SK-N-SH treated with all-trans-retinoic acid at 6 μM for 48 hours (cell line): ENCODE results near the gene GJA4.

Experiments
- ATAC-seq: fragments of 200-7000 bp; cut with Tn5 transposase; 3 replicates; pipeline ENCODE4 v1.9.1; 2020; ENCODE audit warnings: mild to moderate bottlenecking, moderate library complexity
- ARNTL ChIP-seq: fragments of 450-650 bp; formaldehyde crosslinking; IDR thresholded peaks from 2 replicates; pipeline ENCODE4 v1.5.0; 2020; ENCODE audit warnings: low read depth, mild to moderate bottlenecking, moderate library complexity, borderline replicate concordance
- BACH2 ChIP-seq: fragments of 250-450 bp; sonication (Bioruptor Pico); IDR thresholded peaks from 2 replicates; pipeline ENCODE4 v1.9.0; 2021; ENCODE audit warnings: mild to moderate bottlenecking, borderline replicate concordance
- CSDC2 ChIP-seq: fragments of 250-450 bp; sonication (Bioruptor Pico); IDR thresholded peaks from 2 replicates; pipeline ENCODE4 v1.5.0; 2020; ENCODE audit warnings: mild to moderate bottlenecking, moderate library complexity
- ESRRG ChIP-seq: fragments of 250-450 bp; sonication (Bioruptor Pico); IDR thresholded peaks from 2 replicates; pipeline ENCODE4 v1.6.1; 2021; ENCODE audit warnings: mild to moderate bottlenecking
- GLIS3 ChIP-seq: fragments of 250-450 bp; sonication (Bioruptor Pico); IDR thresholded peaks from 2 replicates; pipeline ENCODE4 v1.5.0; 2020; ENCODE audit warnings: mild to moderate bottlenecking, moderate library complexity
- ISL1 ChIP-seq: fragments of 250-450 bp; sonication (Bioruptor Pico); IDR thresholded peaks from 2 replicates; pipeline ENCODE4 v2.1.2; 2022; ENCODE audit warnings: mild to moderate bottlenecking, moderate library complexity
- OSR1 ChIP-seq: fragments of 250-450 bp; sonication (Bioruptor Pico); IDR thresholded peaks from 2 replicates; pipeline ENCODE4 v1.8.0; 2022; ENCODE audit warnings: moderate library complexity, mild to moderate bottlenecking, inconsistent platforms
- POU6F1 ChIP-seq: fragments of 250-450 bp; sonication (Bioruptor Pico); IDR thresholded peaks from 2 replicates; pipeline ENCODE4 v1.8.0; 2021; ENCODE audit warnings: low read depth, mild to moderate bottlenecking, moderate library complexity, borderline replicate concordance
- PPARA ChIP-seq: fragments of 250-450 bp; sonication (Bioruptor Pico); IDR thresholded peaks from 2 replicates; pipeline ENCODE4 v1.5.0; 2020; ENCODE audit warnings: mild to moderate bottlenecking, borderline replicate concordance
- RARB ChIP-seq: fragments of 250-450 bp; sonication (Bioruptor Pico); IDR thresholded peaks from 2 replicates; pipeline ENCODE4 v1.8.0; 2021; ENCODE audit warnings: mild to moderate bottlenecking, moderate library complexity
- TCF4 ChIP-seq: fragments of 250-450 bp; sonication (Bioruptor Pico); IDR thresholded peaks from 2 replicates; pipeline ENCODE4 v1.8.0; 2021; ENCODE audit warnings: mild to moderate bottlenecking, moderate library complexity, borderline replicate concordance
- TOX ChIP-seq: fragments of 250-450 bp; sonication (Bioruptor Pico); IDR thresholded peaks from 2 replicates; pipeline ENCODE4 v1.8.0; 2021; ENCODE audit warnings: mild to moderate bottlenecking, moderate library complexity, borderline replicate concordance
- ZC3H10 ChIP-seq: fragments of 250-450 bp; sonication (Bioruptor Pico); IDR thresholded peaks from 2 replicates; pipeline ENCODE4 v1.5.1; 2021; ENCODE audit warnings: mild to moderate bottlenecking, moderate library complexity
- ZFP3 ChIP-seq: fragments of 250-450 bp; sonication (Bioruptor Pico); IDR thresholded peaks from 2 replicates; pipeline ENCODE4 v1.5.0; 2020; ENCODE audit warnings: mild to moderate bottlenecking, moderate library complexity
- ZFP30 ChIP-seq: fragments of 450-650 bp; formaldehyde crosslinking; IDR thresholded peaks from 2 replicates; pipeline ENCODE4 v1.5.0; 2022; ENCODE audit warnings: mild to moderate bottlenecking, moderate library complexity
- ZNF565 ChIP-seq: fragments of 450-650 bp; formaldehyde crosslinking; conservative IDR thresholded peaks from 2 replicates; pipeline ENCODE4 v1.5.0; 2020; ENCODE audit warnings: low read depth, mild to moderate bottlenecking, moderate library complexity
- ZNF70 ChIP-seq: fragments of 450-650 bp; formaldehyde crosslinking; IDR thresholded peaks from 2 replicates; pipeline ENCODE4 v1.5.0; 2020; ENCODE audit warnings: mild to moderate bottlenecking, moderate library complexity
- ZNF8 ChIP-seq: fragments of 450-650 bp; formaldehyde crosslinking; IDR thresholded peaks from 2 replicates; pipeline ENCODE4 v1.5.0; 2020; ENCODE audit warnings: mild to moderate bottlenecking, moderate library complexity
- TF ChIP-seq, protein P1 (sequence below): fragments of 250-450 bp; sonication (Bioruptor Pico); IDR thresholded peaks from 2 replicates; pipeline ENCODE4 v1.8.0; 2020; ENCODE audit warnings: mild to moderate bottlenecking, moderate library complexity, borderline replicate concordance
- TF ChIP-seq, protein P2 (sequence below): fragments of 250-450 bp; sonication (Bioruptor Pico); IDR thresholded peaks from 2 replicates; pipeline ENCODE4 v1.5.1; 2021; ENCODE audit warnings: mild to moderate bottlenecking, moderate library complexity
- TF ChIP-seq, protein P3 (sequence below): fragments of 250-450 bp; sonication (Bioruptor Pico); IDR thresholded peaks from 2 replicates; pipeline ENCODE4 v1.5.0; 2020; ENCODE audit warnings: mild to moderate bottlenecking, moderate library complexity

GJA4 gene

DNA sequence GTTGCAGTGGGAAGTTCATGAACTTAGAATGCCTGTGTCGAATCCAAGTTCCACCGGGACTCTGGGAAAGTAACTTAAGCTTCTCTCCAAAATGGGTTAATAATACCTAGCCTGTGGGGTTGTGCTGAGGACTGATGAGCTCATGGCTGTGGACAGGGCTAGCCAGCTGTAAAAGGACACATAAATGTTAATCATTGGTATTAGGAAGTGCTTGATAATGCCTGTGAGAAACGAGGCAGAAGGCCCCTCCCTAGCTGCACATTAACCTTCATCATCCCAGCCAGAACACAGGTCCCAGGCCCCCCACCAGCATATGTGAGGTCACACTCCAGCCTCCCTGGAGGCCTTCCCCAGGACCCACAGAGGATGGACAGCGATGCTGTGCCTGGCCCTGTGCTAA lies 34.0 kb upstream of the GJA4 start (continued):
- TF ChIP-seq, protein P1, sequence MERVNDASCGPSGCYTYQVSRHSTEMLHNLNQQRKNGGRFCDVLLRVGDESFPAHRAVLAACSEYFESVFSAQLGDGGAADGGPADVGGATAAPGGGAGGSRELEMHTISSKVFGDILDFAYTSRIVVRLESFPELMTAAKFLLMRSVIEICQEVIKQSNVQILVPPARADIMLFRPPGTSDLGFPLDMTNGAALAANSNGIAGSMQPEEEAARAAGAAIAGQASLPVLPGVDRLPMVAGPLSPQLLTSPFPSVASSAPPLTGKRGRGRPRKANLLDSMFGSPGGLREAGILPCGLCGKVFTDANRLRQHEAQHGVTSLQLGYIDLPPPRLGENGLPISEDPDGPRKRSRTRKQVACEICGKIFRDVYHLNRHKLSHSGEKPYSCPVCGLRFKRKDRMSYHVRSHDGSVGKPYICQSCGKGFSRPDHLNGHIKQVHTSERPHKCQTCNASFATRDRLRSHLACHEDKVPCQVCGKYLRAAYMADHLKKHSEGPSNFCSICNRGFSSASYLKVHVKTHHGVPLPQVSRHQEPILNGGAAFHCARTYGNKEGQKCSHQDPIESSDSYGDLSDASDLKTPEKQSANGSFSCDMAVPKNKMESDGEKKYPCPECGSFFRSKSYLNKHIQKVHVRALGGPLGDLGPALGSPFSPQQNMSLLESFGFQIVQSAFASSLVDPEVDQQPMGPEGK (CRISPR knock-in tag), result no peak
- TF ChIP-seq, protein P2, sequence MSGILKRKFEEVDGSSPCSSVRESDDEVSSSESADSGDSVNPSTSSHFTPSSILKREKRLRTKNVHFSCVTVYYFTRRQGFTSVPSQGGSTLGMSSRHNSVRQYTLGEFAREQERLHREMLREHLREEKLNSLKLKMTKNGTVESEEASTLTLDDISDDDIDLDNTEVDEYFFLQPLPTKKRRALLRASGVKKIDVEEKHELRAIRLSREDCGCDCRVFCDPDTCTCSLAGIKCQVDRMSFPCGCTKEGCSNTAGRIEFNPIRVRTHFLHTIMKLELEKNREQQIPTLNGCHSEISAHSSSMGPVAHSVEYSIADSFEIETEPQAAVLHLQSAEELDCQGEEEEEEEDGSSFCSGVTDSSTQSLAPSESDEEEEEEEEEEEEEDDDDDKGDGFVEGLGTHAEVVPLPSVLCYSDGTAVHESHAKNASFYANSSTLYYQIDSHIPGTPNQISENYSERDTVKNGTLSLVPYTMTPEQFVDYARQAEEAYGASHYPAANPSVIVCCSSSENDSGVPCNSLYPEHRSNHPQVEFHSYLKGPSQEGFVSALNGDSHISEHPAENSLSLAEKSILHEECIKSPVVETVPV, result no peak
- TF ChIP-seq RARB (CRISPR knock-in tag), result no peak

DNA sequence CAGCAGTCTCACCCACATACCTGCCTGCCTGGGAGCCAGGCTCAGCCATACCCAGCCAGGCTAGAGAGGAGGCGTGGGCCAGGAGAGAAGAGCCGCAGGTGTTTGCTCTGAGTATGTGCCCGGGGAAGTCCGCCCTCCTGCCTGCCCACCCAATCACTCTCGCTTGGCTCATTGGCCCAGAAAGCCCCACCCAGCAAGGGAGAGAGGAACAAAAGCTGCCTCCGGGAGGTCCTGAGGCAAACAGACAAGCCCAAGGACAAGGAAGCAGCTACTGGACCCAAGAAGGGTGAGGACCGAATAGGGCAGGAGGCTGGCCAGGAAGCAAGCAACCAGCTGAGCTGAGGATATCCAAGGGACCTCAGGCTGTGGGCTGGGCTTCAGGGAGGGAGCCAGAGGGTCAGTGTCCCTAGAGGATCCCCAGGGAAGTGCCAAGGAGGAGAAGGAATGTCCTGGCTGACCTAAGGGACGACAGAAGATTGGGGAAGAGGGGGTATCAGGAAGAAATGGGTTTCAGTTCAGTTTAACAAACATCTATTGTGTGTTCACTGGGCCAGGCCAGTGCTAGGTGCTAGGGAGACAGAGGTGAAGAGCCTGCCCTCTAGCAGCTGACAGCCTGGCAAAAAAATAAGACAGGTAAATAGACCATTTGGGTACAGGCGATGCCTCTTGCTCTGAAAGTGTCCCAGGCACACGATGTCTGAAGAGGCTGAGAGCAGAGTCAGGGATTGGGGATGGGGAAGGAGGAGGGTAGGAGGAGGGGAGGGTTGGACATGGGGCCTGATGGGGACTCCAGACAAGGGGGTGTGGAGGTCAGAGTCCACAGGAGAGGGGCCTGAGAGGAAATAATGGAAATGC lies 33.1 kb upstream of the GJA4 start, which contains the start of gene GJB4:
Gene GJB4, plus strand, starts transcription at position 238 of the 855 bp plus-strand sequence. CDS start 1,515 bp downstream, outside the sequence.
- no peak for ATAC-seq
- no peak for TF ChIP-seq ZC3H10 (CRISPR knock-in tag)
- TF ChIP-seq OSR1 (CRISPR knock-in tag), result no peak
- TF ChIP-seq ARNTL (CRISPR knock-in tag), result no peak
- TF ChIP-seq ESRRG, result no peak
- no peak for TF ChIP-seq CSDC2 (CRISPR knock-in tag)
- TF ChIP-seq, protein P3, sequence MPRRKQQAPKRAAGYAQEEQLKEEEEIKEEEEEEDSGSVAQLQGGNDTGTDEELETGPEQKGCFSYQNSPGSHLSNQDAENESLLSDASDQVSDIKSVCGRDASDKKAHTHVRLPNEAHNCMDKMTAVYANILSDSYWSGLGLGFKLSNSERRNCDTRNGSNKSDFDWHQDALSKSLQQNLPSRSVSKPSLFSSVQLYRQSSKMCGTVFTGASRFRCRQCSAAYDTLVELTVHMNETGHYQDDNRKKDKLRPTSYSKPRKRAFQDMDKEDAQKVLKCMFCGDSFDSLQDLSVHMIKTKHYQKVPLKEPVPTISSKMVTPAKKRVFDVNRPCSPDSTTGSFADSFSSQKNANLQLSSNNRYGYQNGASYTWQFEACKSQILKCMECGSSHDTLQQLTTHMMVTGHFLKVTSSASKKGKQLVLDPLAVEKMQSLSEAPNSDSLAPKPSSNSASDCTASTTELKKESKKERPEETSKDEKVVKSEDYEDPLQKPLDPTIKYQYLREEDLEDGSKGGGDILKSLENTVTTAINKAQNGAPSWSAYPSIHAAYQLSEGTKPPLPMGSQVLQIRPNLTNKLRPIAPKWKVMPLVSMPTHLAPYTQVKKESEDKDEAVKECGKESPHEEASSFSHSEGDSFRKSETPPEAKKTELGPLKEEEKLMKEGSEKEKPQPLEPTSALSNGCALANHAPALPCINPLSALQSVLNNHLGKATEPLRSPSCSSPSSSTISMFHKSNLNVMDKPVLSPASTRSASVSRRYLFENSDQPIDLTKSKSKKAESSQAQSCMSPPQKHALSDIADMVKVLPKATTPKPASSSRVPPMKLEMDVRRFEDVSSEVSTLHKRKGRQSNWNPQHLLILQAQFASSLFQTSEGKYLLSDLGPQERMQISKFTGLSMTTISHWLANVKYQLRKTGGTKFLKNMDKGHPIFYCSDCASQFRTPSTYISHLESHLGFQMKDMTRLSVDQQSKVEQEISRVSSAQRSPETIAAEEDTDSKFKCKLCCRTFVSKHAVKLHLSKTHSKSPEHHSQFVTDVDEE (CRISPR knock-in tag), result no peak
- TF ChIP-seq RARB (CRISPR knock-in tag), result no peak
- TF ChIP-seq POU6F1 (CRISPR knock-in tag), result no peak

DNA sequence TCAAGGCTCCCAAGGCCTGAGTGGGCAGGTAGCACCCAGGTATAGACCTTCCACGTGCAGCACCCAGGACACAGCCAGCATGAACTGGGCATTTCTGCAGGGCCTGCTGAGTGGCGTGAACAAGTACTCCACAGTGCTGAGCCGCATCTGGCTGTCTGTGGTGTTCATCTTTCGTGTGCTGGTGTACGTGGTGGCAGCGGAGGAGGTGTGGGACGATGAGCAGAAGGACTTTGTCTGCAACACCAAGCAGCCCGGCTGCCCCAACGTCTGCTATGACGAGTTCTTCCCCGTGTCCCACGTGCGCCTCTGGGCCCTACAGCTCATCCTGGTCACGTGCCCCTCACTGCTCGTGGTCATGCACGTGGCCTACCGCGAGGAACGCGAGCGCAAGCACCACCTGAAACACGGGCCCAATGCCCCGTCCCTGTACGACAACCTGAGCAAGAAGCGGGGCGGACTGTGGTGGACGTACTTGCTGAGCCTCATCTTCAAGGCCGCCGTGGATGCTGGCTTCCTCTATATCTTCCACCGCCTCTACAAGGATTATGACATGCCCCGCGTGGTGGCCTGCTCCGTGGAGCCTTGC lies 31.5 kb upstream of the GJA4 start:
- TF ChIP-seq ESRRG, result no peak
- no peak for TF ChIP-seq ZC3H10 (CRISPR knock-in tag)
- TF ChIP-seq ARNTL (CRISPR knock-in tag), result no peak
- no peak for TF ChIP-seq ZNF565
- TF ChIP-seq TCF4 (CRISPR knock-in tag), result no peak
- TF ChIP-seq, protein P2, result no peak
- TF ChIP-seq RARB (CRISPR knock-in tag), result no peak
- TF ChIP-seq ZFP30, result no peak
- TF ChIP-seq ZNF8 (CRISPR knock-in tag), result no peak
- no peak for TF ChIP-seq POU6F1 (CRISPR knock-in tag)
- no peak for TF ChIP-seq TOX
- no peak for TF ChIP-seq ZNF70 (CRISPR knock-in tag)
- TF ChIP-seq, protein P3 (CRISPR knock-in tag), result no peak
- no peak for TF ChIP-seq CSDC2 (CRISPR knock-in tag)
- no peak for TF ChIP-seq PPARA
- no peak for TF ChIP-seq BACH2 (CRISPR knock-in tag)
- TF ChIP-seq ZFP3 (CRISPR knock-in tag), result no peak
- no peak for TF ChIP-seq OSR1 (CRISPR knock-in tag)
- no peak for TF ChIP-seq ISL1 (CRISPR knock-in tag)
- TF ChIP-seq GLIS3 (CRISPR knock-in tag), result no peak
- no peak for ATAC-seq
